Endometrial microvascular endothelial cells (primary cell): ENCODE measurements around the gene METTL5. TPM values are rescaled to one million over a fixed set of nuclear protein-coding genes. Genes with fewer than 3 reads are reported as not detected.
"Not testable (repeated sequence)": the region's sequence is repeated elsewhere in the genome, so short reads cannot be mapped to it uniquely, and the experiment has no call there.

Source experiments
- in situ Hi-C: cut with HindIII; loops from 2 replicates; pipeline ENCODE4 v1.10.0; 2017; ENCODE audit warnings: low sequenced_read_pairs, low pct_unique_long_range_greater_than_20kb; ENCODE audit errors: inconsistent ontology term
- total RNA-seq: library from RNA; depleted of rRNA; stranded (reverse); fragments of >200 nt; gene quantifications from one replicate; pipeline ENCODE4 v1.2.3, GENCODE V29; 2015; ENCODE audit errors: inconsistent ontology term

METTL5 gene
- total RNA-seq, 1 donor from 2014 or later, result 35.8 TPM

- in situ Hi-C loops, result no loop called here
Measured at GRCh38 chr2:169839954-169840746, 15.4 kb upstream of the METTL5 start.

- in situ Hi-C loops, result no loop called here
Measured at GRCh38 chr2:169838743-169839489, 14.2 kb upstream of the METTL5 start.

GRCh38 chr2:169834401-169834800, 9.7 kb upstream of the METTL5 start:
- in situ Hi-C loops, result no loop called here

- in situ Hi-C loops, result no loop called here
Measured at GRCh38 chr2:169828141-169828811, 3.6 kb upstream of the METTL5 start.

- in situ Hi-C loops, result no loop called here
Measured at GRCh38 chr2:169827272-169828140, 2.8 kb upstream of the METTL5 start, which contains the start of gene UBR3. Gene UBR3 (plus strand): TSS chr2:169827454. CDS start chr2:169827508, 54 bp downstream.

- in situ Hi-C loops, result no loop called here
Measured at GRCh38 chr2:169823996-169824372, 721 bp downstream of the METTL5 start.

GRCh38 chr2:169822785-169823392, 1.8 kb downstream of the METTL5 start:
- in situ Hi-C loops, result no loop called here

GRCh38 chr2:169822036-169822435, 2.7 kb downstream of the METTL5 start:
- in situ Hi-C loops, result no loop called here

GRCh38 chr2:169820101-169820500, 4.6 kb downstream of the METTL5 start:
- in situ Hi-C loops, result not testable (repeated sequence)

- in situ Hi-C loops, result no loop called here
Measured at GRCh38 chr2:169819106-169819505, 5.6 kb downstream of the METTL5 start.

GRCh38 chr2:169818241-169818640, 6.5 kb downstream of the METTL5 start:
- in situ Hi-C loops, result no loop called here

GRCh38 chr2:169817369-169817768, 7.3 kb downstream of the METTL5 start:
- in situ Hi-C loops, result not testable (repeated sequence)

GRCh38 chr2:169816961-169817360, 7.7 kb downstream of the METTL5 start:
- in situ Hi-C loops, result not testable (repeated sequence)

GRCh38 chr2:169815849-169816248, 8.9 kb downstream of the METTL5 start:
- in situ Hi-C loops, result no loop called here

GRCh38 chr2:169808221-169808620, 16.5 kb downstream of the METTL5 start:
- in situ Hi-C loops, result no loop called here

- in situ Hi-C loops, result no loop called here
Measured at GRCh38 chr2:169806586-169806985, 18.1 kb downstream of the METTL5 start.

- in situ Hi-C loops, result no loop called here
Measured at GRCh38 chr2:169803480-169803879, 21.2 kb downstream of the METTL5 start.
